ENCODE measurements around the gene MAN2A2.
A peak's percentile ranks its signal among the peaks of the same experiment; 100 is the strongest.

Gene MAN2A2

DNA sequence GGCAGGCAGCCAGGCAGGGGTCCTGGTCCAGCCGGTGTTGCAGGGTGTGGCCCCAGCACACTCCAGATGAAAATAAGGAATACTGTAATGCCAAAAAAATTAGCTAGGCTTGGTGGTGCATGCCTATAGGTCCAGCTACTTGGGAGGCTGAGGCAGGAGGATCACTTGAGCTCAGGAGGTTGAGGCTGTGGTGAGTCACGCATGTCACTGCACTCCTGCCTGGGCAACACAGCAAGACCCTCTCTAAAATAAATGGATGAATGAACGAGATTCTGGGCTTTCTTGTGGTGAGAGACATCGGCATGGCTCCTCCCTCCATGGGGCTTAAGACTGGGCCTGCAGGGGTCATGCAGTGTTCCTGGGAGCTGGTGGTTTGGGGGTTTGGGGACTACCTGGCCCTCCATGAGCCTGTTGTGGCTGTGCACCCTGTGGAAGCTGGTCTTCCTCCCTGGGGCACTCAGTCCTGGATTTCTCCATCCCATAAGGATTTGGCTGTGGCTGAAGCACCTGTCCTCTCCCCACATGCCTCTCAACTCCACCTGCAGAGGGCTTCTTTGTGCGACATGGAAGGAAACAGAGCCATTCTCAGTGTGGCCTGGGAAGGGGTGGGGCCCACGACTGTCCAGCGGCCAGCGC is 44.0 kb downstream of the MAN2A2 start:
- no peak for DNase-seq (ENCODE audit: low spot score)

DNA sequence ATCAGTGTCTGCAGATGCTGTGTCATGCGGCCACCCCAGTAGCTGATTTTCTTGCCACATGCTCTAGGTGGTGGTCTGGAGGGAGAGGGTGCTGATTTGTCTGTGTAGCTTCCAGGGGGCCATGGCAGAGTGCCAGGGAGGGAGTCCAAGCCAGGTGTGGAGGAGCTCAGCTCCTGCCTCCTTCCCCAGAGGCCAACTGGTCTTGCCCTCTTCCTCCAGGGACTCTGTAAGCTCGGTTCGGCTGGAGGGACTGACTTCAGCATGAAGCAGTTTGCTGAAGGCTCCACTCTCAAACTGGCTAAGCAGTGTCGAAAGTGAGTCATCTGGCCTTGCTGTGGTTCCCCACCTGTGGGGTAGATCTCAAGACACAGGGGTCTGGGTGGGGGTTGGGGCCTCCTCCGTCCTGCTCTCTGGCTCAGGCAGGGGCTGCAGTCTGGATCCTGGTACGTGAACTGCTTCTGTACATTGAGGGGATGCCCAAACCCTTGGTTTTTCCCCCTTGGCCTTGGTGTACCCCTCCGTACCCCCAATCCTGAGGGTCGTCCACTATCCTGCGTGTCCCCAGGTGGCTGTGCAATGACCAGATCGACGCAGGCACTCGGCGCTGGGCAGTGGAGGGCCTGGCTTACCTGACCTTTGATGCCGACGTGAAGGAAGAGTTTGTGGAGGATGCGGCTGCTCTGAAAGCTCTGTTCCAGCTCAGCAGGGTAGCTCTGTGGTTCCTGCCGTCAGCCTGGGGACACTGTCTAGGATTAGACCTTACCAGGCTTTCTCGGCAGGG is 44.7 kb downstream of the MAN2A2 start:
- no peak for DNase-seq (ENCODE audit: low spot score)

DNA sequence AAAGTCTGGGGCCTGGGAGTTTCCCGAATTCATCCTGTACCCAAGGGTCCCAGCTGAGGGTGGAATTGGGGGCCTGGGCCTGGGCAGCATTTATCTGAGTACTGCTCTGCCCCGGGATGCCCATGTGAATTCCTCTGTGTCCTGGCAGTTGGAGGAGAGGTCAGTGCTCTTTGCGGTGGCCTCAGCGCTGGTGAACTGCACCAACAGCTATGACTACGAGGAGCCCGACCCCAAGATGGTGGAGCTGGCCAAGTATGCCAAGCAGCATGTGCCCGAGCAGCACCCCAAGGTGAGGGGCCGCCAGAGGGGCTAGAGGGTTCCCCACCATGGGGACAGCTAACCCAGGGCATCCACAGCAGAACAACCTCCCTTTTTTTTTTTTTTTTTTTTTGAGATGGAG is 45.4 kb downstream of the MAN2A2 start:
- DNase-seq (ENCODE audit: low spot score): no peak

DNA sequence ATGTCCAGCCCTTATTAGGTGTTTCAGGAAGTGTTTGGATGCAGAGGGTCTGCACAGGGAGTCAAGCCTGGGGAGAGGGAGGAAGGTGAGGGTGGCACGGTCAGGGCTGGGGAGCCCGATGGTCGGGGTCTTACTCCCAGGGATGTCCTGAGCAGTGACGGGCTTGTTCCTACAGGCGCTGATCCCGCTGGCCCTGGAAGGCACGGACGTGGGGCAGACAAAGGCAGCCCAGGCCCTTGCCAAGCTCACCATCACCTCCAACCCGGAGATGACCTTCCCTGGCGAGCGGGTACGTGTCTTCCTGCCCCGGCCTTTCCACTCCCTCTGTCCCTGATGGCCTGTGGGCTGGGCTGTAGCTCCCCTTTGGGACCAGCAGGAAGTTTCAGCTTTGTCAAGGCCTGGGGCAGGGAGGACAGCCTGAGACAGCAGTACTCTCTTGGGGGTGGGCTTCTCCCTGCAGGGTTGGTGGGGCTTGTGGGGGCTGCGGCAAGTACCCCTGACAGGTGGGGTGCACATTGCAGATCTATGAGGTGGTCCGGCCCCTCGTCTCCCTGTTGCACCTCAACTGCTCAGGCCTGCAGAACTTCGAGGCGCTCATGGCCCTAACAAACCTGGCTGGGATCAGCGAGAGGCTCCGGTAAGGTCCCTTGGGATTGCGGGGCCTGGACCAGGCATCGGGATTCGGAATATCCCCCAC is 47.0 kb downstream of the MAN2A2 start:
- no peak for DNase-seq (ENCODE audit: low spot score)

DNA sequence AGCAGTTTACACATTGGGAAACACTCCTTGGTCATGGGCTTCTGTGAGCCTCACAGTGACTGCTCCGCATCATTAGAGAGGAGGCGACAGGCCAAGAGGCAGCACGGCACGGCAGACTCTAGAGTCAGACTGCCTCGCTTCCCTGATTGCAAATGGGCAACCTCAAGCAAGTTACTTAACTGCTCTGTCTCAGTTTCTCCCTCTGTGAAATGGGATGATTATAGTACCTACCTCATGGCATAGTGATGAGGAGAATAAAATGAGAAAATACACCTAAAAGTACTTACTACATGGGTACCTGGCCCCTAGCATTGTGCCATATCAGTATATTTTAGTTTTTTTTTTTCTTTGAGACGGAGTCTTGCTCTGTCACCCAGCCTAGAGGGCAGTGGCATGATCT is 47.6 kb downstream of the MAN2A2 start:
- DNase-seq (ENCODE audit: low spot score): no peak

DNA sequence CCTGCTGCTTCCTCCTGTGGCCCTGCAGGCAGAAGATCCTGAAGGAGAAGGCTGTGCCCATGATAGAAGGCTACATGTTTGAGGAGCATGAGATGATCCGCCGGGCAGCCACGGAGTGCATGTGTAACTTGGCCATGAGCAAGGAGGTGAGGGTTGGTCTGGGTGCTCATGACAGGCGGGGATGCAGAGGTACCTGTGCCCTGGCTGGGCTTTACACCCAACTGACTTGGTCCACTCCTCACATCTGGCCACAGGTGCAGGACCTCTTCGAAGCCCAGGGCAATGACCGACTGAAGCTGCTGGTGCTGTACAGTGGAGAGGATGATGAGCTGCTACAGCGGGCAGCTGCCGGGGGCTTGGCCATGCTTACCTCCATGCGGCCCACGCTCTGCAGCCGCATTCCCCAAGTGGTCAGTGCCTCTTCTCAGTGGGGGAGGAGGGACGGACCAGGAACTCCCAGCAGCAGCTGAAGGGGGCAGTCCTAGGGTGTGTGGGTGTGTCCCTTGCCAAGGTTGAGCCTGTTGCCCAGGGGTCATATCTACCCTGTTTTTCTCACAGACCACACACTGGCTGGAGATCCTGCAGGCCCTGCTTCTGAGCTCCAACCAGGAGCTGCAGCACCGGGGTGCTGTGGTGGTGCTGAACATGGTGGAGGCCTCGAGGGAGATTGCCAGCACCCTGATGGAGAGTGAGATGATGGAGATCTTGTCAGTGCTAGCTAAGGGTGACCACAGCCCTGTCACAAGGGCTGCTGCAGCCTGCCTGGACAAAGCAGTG is 50.0 kb downstream of the MAN2A2 start:
- no peak for DNase-seq (ENCODE audit: low spot score)

DNA sequence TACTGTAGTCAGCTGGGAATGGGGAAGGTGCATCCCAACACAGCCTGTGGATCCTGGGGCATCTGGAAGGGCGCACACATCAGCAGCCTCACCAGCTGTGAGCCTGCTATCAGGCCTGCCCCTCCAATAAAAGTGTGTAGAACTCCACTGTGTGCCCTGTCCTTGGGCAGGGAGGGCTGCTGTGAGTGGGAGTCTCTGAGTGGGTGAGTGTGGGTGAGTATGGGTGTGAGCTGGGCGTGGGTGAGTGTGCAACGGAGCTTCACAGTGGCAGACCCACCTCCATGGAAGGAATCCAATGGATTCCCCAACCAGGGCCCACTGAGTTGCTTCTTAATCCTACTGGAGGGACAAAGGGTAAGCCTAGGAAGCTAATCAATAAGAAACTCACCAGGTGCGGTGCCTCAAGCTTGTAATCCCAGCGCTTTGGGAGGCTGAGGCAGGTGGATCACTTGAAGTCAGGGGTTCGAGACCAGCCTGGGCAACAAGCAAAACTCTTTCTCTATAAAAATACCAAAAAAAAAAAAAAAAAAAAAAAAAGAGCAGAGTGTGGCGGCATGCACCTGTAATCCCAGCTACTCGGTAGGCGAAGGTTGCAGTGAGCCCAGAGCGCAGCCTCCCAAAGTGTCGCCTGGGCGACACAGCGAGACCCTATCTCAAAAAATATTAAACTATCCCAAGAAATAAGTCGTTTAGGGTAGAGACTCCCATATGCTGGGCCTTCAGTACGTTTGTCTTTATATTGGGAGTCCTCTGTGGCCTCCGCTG is 51.0 kb downstream of the MAN2A2 start:
- no peak for DNase-seq (ENCODE audit: low spot score)

DNA sequence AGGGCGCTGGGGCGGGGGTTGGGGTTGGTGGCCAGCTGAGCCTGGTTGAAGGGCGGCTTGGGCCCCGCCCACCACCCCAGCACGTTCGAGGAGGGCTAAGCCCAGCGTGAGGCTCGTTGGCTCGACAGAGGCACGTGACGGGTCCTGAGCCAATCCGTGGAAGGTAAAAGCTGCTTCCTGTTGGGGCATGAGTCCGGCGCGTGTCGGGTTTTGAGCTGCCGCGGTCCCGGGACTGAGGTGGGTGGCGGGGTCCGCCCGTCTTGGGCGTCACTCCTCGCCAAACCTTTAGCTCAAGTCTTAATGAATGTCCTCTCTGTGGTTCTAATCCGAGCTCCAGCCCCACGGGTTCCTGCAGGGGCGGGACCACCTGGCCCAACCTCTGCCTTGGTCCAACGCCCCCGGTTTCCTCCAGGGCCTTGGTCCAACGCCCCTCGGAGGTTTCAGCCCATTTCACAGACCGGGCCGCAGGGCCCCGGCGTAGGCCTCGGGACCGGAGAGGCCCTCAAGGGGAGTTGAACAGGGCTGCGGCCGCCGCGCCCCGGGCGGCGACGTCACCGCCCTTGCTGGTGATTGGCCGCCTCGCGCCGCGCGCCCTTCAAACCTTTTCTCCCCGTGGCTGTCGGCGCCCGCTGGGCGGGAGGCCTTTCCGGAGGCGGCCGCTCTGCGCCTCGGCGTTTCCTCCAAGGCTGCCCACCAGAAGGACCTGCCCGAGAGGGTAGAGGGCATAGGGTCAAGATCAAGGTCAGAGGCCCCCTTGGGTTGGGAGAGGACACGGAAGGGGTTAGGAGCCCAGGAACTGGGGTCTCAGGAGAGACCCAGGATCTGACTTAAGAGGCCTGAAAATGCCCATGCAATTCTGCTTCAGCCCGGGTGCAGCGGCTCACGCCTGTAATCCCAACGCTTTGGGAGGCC is 51.9 kb downstream of the MAN2A2 start, which contains the start of gene RCCD1:
RCCD1 (plus strand) TSS at position 173 of the 912 bp plus-strand sequence. CDS start 1,851 bp downstream, outside the sequence.
- peak; percentile 98 for DNase-seq (ENCODE audit: low spot score)

DNA sequence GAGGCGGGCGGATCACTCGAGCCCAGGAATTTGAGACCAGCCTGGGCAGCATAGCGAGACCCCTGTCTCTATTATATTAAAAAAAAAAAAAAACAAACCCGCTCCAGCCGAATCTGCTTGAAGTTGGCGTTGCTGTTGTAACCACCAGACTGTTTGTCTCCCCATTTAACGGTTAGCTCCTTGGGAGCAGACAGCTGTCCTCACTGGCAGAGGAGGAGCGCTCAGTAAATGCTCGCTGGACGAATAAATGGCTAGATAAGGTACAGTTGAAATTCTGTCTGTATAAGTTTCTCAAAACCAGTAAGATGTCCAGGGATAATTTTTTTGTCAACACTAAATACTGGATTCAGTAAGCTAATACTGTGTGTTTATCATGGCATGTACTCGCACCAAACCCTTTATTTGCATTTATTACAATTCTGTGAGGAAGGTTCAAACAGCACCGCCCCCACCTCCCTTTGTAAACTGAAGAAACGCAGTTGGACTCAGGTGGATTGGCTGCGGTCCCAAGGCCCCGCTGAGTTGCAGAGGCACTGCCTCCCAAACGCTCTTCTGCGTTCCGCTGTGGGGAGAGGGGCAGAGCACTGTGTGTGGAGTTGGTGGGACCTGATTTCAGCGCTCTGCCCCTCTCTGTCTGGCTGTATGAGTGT is 52.6 kb downstream of the MAN2A2 start:
- DNase-seq (ENCODE audit: low spot score): no peak

DNA sequence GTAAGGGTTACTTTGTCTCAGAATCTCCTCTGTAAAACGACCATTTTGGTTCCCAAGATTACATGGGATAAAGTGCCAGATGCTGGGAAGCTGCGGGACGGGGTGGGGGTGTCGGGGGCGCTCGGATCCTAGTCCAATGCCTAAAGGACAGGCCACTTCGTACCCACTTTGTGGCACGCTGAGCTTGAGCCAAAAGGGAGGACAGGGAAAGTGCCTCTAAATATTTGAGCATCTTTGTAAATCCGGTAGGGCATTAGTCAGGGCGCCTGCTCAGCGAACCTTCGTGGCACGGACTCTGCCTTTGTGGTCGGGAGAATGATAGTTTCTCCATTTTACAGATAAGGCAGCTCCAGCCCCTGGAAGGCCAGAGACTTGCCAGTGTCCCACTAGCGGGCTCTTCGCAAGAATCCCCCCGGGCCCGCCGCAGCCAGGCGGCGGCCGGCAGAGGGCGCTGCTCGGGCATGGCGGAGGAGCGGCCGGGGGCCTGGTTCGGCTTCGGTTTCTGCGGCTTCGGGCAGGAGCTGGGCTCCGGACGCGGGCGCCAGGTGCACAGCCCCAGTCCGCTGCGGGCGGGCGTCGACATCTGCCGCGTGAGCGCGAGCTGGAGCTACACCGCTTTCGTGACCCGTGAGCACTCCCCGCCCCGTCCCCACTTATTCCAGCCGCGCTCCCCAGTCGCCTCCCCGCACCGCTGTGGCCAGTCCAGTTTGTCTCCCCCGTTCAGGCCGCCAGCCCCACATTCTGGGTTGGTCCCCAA is 53.4 kb downstream of the MAN2A2 start:
- DNase-seq (ENCODE audit: low spot score): peak; percentile 67

DNA sequence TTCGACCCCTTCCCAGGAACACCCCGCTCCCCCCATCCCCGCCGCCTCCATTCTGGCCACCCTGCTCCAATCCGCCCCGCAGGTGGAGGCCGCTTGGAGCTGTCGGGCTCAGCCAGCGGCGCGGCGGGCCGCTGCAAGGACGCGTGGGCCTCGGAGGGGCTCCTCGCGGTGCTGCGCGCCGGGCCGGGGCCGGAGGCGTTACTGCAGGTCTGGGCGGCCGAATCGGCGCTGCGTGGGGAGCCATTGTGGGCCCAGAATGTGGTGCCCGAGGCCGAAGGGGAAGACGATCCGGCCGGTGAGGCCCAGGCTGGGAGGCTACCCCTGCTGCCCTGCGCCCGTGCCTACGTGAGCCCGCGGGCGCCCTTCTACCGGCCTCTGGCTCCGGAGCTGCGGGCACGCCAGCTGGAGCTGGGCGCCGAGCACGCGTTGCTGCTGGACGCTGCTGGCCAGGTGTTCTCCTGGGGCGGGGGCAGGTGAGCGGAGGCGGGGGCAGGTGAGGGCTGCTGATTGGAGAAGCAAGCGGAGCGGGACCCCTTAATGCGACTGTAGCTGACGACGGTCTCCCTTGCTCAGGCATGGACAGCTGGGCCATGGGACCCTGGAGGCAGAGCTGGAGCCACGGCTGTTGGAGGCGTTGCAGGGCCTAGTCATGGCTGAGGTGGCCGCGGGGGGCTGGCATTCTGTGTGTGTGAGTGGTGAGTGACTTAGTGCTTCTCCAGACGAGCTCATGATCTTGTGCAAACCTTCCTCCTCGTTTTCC is 54.1 kb downstream of the MAN2A2 start:
- DNase-seq (ENCODE audit: low spot score): no peak

DNA sequence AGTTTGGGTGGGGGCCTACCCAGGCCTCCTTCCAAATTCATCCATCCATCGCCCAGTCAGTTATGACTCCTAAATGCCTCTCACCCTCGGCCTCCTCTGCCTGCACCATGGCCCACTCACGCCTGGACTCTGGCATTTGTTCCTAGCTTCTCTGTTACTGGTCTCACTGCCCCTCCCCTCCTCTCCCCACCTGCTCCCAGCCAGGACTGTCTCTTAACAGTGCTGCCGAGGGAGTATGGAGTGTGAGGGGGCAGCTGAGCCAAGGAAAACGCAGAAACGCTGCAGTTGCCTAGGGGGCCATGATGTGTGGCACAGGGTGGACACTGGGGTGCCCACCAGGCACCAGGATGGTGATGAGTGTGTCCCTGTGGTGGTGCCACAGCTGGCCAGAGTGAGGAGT is 54.7 kb downstream of the MAN2A2 start:
- DNase-seq (ENCODE audit: low spot score): no peak

DNA sequence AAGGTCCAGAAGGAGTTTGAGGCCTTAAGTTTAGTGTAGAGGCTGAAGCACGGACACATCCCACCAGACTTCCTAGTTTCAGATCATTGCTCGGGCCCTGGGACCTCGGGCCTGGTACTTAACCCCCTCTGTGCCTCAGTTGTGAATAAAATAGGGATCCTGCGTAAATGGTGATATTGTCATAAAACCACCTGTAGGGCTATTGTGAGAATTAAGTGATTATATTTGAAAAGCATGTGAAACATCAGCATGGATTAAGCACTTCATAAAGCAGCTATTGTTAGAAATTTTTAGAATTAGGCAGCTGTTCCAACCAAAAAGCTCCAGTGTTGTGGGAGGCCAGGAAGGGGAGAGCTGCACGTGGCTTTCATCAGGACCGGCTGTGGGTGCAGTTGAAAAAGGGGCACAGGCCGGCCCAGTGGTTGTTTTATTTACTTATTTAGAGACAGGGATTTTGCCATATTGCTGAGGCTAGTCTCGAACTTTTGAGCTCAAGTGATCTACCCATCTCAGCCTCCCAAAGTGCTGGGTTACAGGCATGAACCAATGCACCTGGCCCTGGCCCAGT is 56.0 kb downstream of the MAN2A2 start:
- DNase-seq (ENCODE audit: low spot score): no peak

DNA sequence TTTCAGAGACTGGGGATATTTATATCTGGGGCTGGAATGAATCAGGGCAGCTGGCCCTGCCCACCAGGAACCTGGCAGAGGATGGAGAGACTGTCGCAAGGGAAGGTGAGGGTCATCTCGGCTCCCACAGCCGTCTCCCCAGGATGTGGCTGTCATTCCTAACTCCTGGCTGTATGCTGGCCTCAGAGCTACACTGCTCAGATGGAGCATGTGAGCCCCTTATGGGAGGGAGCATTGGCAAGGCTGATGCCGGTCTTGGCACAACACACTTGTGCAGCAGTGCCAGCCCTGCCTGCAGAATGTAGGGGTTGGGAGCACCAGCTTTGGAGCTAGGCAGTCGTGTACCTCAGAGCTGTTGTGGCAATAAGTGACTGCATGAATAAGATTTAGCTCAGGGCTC is 56.8 kb downstream of the MAN2A2 start:
- peak; percentile 93 for DNase-seq (ENCODE audit: low spot score)

DNA sequence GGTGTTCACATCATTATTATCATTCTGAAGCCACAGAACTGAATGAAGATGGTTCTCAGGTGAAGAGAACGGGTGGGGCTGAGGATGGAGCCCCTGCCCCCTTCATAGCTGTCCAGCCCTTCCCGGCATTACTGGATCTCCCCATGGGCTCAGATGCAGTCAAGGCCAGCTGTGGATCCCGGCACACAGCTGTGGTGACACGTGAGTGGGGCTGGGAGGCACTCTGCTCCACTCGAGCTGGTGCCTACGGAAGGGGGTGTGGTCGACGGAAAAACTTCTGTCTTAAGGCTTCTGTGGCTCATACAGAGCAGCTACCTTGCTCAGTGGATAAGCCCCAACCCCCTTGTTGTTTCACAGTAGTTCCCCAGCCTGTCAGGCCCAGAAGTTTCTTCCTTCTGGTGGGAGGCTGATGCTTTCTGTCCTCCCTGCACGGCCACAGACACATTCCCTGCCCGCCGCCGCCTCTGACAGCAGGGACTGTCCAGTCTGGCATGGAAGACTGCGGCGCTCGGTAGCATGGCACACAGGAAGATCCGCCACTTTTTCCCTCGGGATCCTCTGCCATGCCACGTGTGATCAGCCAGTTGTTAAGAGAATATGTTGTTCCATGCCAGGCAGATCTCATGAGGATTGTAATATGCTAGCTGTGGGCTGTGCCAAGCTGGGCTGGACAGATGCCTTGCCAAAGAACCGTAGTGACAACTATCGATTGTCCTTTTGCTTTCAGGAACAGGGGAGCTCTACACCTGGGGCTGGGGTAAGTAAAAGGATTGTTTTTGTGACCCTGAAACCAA is 57.4 kb downstream of the MAN2A2 start:
- DNase-seq (ENCODE audit: low spot score): no peak

DNA sequence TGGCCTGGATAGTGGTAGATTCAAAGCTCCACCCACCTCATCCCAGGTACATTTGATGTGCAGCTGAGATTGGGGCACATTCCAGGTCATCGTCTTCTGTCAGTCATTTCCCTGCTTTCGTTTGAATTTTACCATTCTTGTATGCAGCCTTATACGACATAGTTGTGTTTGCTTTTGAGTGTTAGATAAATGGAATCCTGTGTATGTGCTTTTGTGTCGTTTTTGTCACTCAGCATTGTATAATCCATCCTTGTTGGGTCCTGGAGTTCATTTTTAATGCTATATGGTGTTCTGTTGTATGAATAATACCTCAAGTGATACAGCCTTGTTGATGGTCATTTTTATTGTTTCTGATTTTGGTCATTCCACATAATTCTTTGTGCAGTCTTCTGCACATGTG is 58.9 kb downstream of the MAN2A2 start:
- no peak for DNase-seq (ENCODE audit: low spot score)

DNA sequence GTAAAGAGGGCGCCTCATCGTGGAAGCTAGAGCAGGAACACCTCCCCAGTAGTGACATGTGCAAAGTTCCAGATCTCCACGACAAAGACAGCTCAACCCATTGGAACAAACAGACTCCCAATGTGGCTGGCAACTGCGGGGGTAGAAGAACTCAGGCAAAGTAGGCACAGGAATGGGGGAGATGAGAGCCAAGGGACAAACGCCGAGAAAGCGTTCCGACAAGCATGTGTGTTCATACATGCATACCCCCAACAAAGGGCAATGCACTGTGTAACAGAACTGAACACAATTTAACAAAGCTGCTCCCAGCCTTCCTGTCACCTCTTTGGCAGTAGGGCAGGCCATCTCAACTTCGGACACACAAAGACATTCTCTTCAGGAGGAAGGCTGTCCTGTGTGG is 63.2 kb downstream of the MAN2A2 start:
- DNase-seq (ENCODE audit: low spot score): no peak

All from Ammon's horn (tissue), 1 donor.